GM04504 (cell line): ENCODE data around the gene CAMKK1.
"Not testable (repeated sequence)": the region's sequence is repeated elsewhere in the genome, so short reads cannot be mapped to it uniquely, and the experiment has no call there.

Source experiments
- DNase-seq: peaks from one replicate; pipeline ENCODE4 v3.0.0-alpha.2; 2012; ENCODE audit warnings: low read depth

CAMKK1 gene

GRCh38 chr17:3845621-3846436 is 47.0 kb downstream of the CAMKK1 start, which contains the start of gene NCBP3:
TSS of gene NCBP3 (minus strand) at chr17:3846246. CDS start at chr17:3846223, 23 bp downstream.
- DNase-seq: peak; percentile 87

GRCh38 chr17:3845291-3845620 is 47.6 kb downstream of the CAMKK1 start:
- no peak for DNase-seq

- not testable (repeated sequence) for DNase-seq
These were observed 48.3 kb downstream of the CAMKK1 start for GRCh38 chr17:3844556-3844955.

GRCh38 chr17:3843935-3844516 is 48.8 kb downstream of the CAMKK1 start:
- DNase-seq: no peak

GRCh38 chr17:3838206-3838605 is 54.6 kb downstream of the CAMKK1 start:
- DNase-seq: no peak

- DNase-seq: no peak
These were observed 56.3 kb downstream of the CAMKK1 start for GRCh38 chr17:3836551-3836950.

GRCh38 chr17:3835410-3836229 is 57.2 kb downstream of the CAMKK1 start:
- DNase-seq: no peak

GRCh38 chr17:3834811-3835210 is 58.0 kb downstream of the CAMKK1 start:
- no peak for DNase-seq

GRCh38 chr17:3828852-3829232 is 64.0 kb downstream of the CAMKK1 start:
- no peak for DNase-seq

GRCh38 chr17:3828151-3828851 is 64.6 kb downstream of the CAMKK1 start:
- DNase-seq: no peak

GRCh38 chr17:3827124-3827773 is 65.6 kb downstream of the CAMKK1 start:
- no peak for DNase-seq

GRCh38 chr17:3826191-3826590 is 66.7 kb downstream of the CAMKK1 start:
- no peak for DNase-seq

- DNase-seq: no peak
These were observed 71.8 kb downstream of the CAMKK1 start for GRCh38 chr17:3821101-3821500.

GRCh38 chr17:3818786-3819185 is 74.1 kb downstream of the CAMKK1 start:
- no peak for DNase-seq

GRCh38 chr17:3817851-3818605 is 74.8 kb downstream of the CAMKK1 start:
- DNase-seq: no peak

- DNase-seq: no peak
These were observed 76.9 kb downstream of the CAMKK1 start for GRCh38 chr17:3815925-3816324.

- no peak for DNase-seq
These were observed 77.7 kb downstream of the CAMKK1 start for GRCh38 chr17:3815122-3815521.

- DNase-seq: no peak
These were observed 78.5 kb downstream of the CAMKK1 start for GRCh38 chr17:3814361-3814760.

- DNase-seq: no peak
These were observed 79.7 kb downstream of the CAMKK1 start for GRCh38 chr17:3813171-3813570.

GRCh38 chr17:3812771-3813170 is 80.1 kb downstream of the CAMKK1 start:
- DNase-seq: no peak

GRCh38 chr17:3812284-3812683 is 80.6 kb downstream of the CAMKK1 start:
- DNase-seq: no peak
